ENCODE data around the gene SNX30.

SNX30 gene

DNA sequence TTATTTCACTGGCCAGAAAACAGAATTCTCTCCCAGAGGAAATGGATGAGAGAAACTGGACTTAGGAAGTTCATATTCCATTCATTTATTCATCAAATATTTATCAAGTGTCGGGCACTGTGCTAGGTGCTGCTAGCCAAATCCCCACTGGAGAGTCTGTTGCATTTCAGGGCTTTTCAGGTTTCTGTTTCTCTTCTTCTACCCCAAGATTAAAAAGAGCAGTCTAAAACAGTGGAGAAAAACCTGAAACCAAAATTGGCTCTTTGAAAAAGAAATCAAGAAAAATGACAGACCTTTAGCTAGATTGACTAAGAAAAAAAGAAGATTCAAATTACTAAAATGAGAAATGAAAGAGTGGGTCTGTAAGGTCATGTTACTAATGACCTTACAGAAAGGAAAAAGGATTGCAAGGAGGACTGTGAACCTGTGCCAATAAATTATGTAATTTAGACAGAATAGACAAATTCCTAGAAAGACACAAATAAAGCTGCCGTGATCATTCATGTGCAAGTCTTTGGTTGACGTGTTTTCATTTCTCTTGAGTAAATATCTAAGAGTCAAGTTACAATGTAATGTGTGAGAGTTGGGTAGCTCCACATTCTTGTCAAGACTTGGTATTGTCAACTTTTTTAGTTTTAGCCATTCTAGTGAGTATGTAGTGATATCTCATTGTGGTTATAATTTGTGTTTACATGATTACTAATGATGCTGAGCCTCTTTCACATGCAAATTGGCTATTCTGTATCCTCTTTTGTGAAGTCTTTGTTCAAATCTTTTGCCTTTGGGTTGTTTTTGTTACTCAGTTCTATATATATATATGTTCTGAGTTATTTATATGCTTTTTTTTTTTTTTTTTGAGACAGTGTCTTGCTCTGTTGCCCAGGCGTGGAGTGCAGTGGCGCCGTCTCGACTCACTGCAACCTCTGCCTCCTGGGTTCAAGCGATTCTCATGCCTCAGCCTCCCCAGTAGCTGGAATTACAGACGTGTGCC, 23.7 kb downstream of the SNX30 start:
- in situ Hi-C loops (cut with MboI; ENCODE audit: low sequenced_read_pairs) = loop anchor here (25.0 kb wide), 1 partner anchor 113 kb away; the partner anchor contains the start of gene SLC46A2

GRCh38 chr9:112777914-112778313, 27.4 kb downstream of the SNX30 start:
- in situ Hi-C loops (cut with MboI; ENCODE audit: low sequenced_read_pairs) = no loop called here

DNA sequence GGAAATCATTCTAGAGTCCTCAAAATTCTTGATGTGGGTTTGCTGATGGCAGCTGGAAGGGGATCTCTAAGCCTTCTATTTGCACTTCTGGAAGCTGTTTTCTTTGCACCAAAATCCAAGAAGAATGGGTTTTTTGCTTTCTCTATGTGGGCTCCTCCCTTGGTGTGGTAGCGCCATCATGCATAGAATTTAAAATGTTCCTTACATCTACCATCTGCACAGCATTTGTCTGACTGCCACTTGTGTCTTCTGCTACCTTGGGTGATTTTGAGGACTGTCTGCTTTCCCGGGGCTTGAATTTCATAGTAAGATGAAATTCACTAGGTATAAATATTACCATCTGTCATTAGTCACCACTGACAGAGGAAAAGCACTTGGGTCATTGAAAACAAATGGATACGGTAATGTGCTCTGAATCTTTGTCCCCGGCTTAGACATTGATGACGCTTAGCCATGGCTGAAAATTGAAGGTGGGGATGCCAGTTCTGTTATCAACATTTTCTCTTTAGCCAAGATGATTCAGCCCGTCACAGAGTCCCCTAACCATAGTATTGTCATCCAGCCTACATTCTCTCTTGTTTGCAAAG, 30.0 kb downstream of the SNX30 start:
- in situ Hi-C loops (cut with MboI; ENCODE audit: low sequenced_read_pairs) = no loop called here

DNA sequence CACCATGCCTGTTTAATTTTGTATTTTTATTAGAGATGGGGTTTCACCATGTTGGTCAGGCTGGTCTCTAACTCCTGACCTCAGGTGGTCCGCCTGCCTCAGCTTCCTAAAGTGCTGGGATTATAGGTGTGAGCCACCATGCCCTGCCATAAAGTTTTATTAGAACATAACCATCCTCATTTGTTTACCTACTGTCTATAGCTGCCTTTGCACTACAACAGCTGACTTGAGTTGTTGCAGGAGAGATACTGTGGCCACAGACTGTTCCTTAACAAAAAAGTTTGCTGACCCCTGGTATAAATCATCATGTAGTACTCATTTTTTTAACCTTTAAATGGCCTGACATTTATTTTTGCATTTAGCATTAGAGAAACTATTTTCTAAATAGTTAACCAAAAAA, 31.7 kb downstream of the SNX30 start:
- in situ Hi-C loops (cut with MboI; ENCODE audit: low sequenced_read_pairs) = no loop called here

- in situ Hi-C loops (cut with MboI; ENCODE audit: low sequenced_read_pairs) = no loop called here
Measured at GRCh38 chr9:112783551-112783954, 33.0 kb downstream of the SNX30 start.

GRCh38 chr9:112784020-112784785, 33.6 kb downstream of the SNX30 start:
- in situ Hi-C loops (cut with MboI; ENCODE audit: low sequenced_read_pairs) = no loop called here

DNA sequence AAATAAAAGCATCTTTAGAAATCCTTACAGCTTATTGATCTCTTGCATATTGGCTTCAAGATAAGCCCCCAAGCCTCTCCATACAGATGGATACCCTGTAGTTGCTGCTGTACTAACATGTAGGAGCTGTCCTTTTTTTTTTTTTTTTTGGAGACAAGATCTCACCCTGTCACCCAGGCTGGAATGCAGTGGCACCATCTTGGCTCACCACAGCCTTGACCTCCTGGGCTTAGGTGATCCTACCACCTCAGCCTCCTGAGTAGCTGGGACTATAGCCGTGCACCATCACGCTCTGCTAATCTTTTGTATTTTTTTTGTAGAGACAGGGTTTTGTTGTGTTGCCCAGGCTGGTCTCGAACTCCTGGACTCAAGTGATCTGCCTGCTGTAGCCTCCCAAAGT, 35.4 kb downstream of the SNX30 start:
- in situ Hi-C loops (cut with MboI; ENCODE audit: low sequenced_read_pairs) = no loop called here

DNA sequence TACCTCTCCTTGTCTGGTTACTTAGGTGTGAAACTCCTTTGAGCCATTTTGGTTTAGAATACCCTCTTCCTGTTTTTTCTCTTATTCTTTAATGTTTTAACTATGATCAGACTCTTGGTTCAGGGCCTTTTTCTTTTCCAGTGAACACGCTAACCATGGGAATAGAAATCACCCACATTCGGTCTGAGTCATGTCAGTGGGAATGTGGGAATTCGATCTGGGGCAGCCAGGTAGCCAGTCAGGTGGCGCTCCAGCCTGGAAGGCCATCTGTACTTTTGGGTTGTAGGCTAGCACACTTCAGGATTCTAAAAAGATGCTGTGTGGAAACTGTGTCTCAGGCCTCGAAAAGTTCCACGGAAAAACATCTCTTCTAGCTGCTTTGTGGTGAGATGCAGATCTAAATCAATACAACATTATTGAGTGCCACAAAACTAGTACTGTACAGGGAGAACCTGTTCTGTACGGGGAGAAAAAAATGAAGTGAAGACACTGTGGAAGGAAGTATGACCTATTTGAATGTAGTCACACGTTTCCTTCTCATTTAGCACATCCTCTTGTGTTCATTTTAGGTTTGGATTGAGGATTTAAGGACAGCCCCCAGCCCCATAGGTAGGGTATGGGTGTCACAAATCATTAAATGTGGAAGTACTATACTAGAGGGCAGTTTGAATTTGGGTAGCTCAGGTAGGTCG, 36.4 kb downstream of the SNX30 start:
- in situ Hi-C loops (cut with MboI; ENCODE audit: low sequenced_read_pairs) = no loop called here

DNA sequence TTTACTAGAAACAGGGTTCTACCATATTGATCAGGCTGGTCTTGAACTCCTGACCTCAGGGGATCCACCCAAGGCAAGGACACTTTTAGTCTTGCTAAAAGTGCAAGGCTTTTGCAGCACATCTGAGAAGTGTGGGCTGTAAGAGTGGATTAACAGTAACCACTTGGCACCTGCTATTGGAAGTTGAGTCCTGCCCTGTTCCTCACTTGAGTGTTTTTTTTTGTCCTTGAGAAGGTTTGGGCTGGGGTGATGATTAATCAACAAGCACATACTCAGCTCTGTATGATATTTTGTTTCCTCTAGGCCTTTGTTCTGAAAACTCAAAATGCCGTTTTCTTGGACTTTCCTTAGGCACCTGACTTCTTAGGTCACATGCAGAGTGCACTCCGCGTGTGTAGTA, 37.4 kb downstream of the SNX30 start:
- in situ Hi-C loops (cut with MboI; ENCODE audit: low sequenced_read_pairs) = no loop called here

DNA sequence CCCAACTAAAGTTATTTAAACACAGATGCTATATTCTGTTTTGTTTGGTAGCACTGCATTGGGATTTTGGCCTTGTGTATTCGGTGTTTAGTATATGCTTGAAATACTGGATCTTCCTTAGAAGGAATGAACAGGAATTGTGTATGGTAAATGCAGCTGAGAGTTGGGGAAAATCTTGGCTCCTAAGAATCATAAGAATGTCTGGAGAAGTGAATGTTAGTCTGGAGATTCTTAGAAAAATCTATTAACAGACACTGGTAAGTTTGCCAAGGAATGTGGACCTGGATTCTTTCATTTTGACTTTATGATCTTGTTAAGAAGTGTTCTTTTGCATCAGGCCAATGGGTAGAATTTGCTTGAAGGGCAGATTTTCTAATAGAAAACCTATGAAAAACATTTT, 38.9 kb downstream of the SNX30 start:
- in situ Hi-C loops (cut with MboI; ENCODE audit: low sequenced_read_pairs) = no loop called here

- in situ Hi-C loops (cut with MboI; ENCODE audit: low sequenced_read_pairs) = no loop called here
Measured at GRCh38 chr9:112789891-112790774, 39.6 kb downstream of the SNX30 start.

GRCh38 chr9:112792670-112793069, 42.1 kb downstream of the SNX30 start:
- in situ Hi-C loops (cut with MboI; ENCODE audit: low sequenced_read_pairs) = no loop called here

- in situ Hi-C loops (cut with MboI; ENCODE audit: low sequenced_read_pairs) = no loop called here
Measured at GRCh38 chr9:112793213-112793810, 42.8 kb downstream of the SNX30 start.

- in situ Hi-C loops (cut with MboI; ENCODE audit: low sequenced_read_pairs) = no loop called here
Measured at GRCh38 chr9:112794731-112795130, 44.2 kb downstream of the SNX30 start.

GRCh38 chr9:112795921-112796320, 45.4 kb downstream of the SNX30 start:
- in situ Hi-C loops (cut with MboI; ENCODE audit: low sequenced_read_pairs) = no loop called here

DNA sequence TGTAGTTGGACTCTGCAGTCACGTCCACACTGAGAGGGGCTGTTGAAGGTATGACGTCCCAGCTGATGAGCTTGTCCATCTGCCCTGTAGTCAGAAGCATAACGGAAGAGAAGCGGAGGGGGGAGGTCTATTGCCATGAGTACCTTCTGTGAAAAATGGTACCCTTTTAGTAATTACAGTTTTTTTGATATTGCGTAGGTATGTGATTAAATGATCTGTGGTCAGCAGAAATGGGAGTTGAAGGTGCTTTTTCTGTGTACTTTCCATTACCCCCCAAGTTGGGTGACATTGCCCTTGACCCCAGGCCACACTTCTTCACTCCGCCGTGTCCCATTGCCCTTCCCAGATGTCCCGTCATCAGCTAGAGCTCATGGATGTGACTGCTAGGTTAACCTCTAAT, 45.9 kb downstream of the SNX30 start:
- in situ Hi-C loops (cut with MboI; ENCODE audit: low sequenced_read_pairs) = no loop called here

DNA sequence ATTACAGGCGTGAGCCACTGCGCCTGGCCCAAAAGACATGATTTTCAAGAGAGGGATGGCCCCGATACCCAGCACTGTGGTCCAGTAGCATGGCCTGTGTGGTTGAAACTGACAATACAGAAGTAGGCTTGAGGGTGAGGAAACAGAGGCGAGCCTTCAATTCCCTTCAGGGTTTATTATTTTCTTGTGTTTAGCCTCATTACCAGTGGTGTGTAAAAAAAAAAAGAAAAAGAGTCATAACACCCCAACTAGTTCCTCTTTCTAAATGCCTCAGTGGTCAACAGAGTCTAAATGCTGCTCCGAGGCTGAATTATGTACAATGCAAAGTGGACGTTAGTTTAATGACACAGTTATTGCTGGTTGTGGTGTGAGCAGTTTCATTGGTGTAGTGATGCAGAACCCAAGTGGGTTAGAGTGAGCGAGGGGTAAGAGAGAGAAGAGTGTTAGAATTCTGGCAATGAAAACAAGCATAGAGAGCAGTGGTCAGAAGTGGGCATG, 58.8 kb downstream of the SNX30 start:
- in situ Hi-C loops (cut with MboI; ENCODE audit: low sequenced_read_pairs) = no loop called here

- in situ Hi-C loops (cut with MboI; ENCODE audit: low sequenced_read_pairs) = no loop called here
Measured at GRCh38 chr9:112809906-112810305, 59.3 kb downstream of the SNX30 start.
